K562 (cell line): Measurements from ENCODE around the gene STX3. TPM values are rescaled to one million over a fixed set of nuclear protein-coding genes. Genes with fewer than 3 reads are reported as not detected.
A peak's percentile ranks its signal among the peaks of the same experiment; 100 is the strongest.

Experiments
- ARID1B ChIP-seq: fragments of 450-650 bp; IDR thresholded peaks from 2 replicates; pipeline ENCODE4 v1.6.1; 2016; ENCODE audit warnings: antibody characterized with exemption, mild to moderate bottlenecking, inconsistent platforms
- CGGBP1 ChIP-seq: fragments of 250-450 bp; sonication (Bioruptor Pico); IDR thresholded peaks from 2 replicates; pipeline ENCODE4 v1.9.0; 2021; ENCODE audit warnings: mild to moderate bottlenecking
- CXXC5 ChIP-seq: fragments of 250-450 bp; sonication (Bioruptor Pico); IDR thresholded peaks from 2 replicates; pipeline ENCODE4 v1.8.0; 2022; ENCODE audit warnings: inconsistent platforms, mild to moderate bottlenecking, moderate library complexity
- DACH1 ChIP-seq: fragments of 450-650 bp; IDR thresholded peaks from 2 replicates; pipeline ENCODE4 v1.6.1; 2018; ENCODE audit not compliant: partially characterized antibody
- ELF4 ChIP-seq: fragments of 450-650 bp; formaldehyde crosslinking; IDR thresholded peaks from 2 replicates; pipeline ENCODE4 v1.4.0; 2022; ENCODE audit warnings: missing genetic modification characterization
- L3MBTL2 ChIP-seq: fragments of 450-650 bp; IDR thresholded peaks from 2 replicates; pipeline ENCODE4 v1.6.1; 2016; ENCODE audit warnings: mild to moderate bottlenecking, moderate library complexity
- MCM7 ChIP-seq, 2 experiments: fragments of 450-650 bp; IDR thresholded peaks; 2 replicates each; pipeline ENCODE4 v1.6.1; 2016 to 2018
- MTF1 ChIP-seq: fragments of 250-450 bp; sonication (Bioruptor Pico); IDR thresholded peaks from 2 replicates; pipeline ENCODE4 v1.9.0; 2021; ENCODE audit warnings: moderate library complexity, mild to moderate bottlenecking, inconsistent platforms, borderline replicate concordance
- NFIC ChIP-seq: fragments of 450-650 bp; IDR thresholded peaks from 2 replicates; pipeline ENCODE4 v1.6.1; 2017; ENCODE audit warnings: mild to moderate bottlenecking, inconsistent platforms
- NR2C1 ChIP-seq, 2 experiments: fragments of 450-650 bp; IDR thresholded peaks; 2 replicates each; pipeline ENCODE4 v1.6.1; 2017; ENCODE audit warnings: mild to moderate bottlenecking in 2 of 2, antibody characterized with exemption in 1 of 2, inconsistent platforms in 1 of 2, missing compliant biosample characterization in 1 of 2, missing genetic modification characterization in 1 of 2
- PHF21A ChIP-seq: fragments of 450-650 bp; IDR thresholded peaks from 2 replicates; pipeline ENCODE4 v1.6.1; 2017; ENCODE audit warnings: low read depth, borderline replicate concordance
- POU5F1 ChIP-seq: fragments of 150-350 bp; IDR thresholded peaks from 2 replicates; pipeline ENCODE4 v1.6.1; 2014; ENCODE audit warnings: borderline replicate concordance, low read length, low read depth, mild to moderate bottlenecking; ENCODE audit not compliant: partially characterized antibody
- RFX7 ChIP-seq: fragments of 250-450 bp; sonication (Bioruptor Pico); IDR thresholded peaks from 2 replicates; pipeline ENCODE4 v1.5.1; 2021; ENCODE audit warnings: mild to moderate bottlenecking
- SMARCA5 ChIP-seq: fragments of 450-650 bp; IDR thresholded peaks from 2 replicates; pipeline ENCODE4 v1.6.1; 2016
- SRSF7 ChIP-seq: fragments of 200-400 bp; formaldehyde crosslinking; optimal IDR thresholded peaks from 2 replicates; pipeline ENCODE3; 2017; ENCODE audit warnings: mild to moderate bottlenecking, low read depth, low read length
- TAF1 ChIP-seq: IDR thresholded peaks from 2 replicates; pipeline ENCODE4 v1.6.1; 2011; ENCODE audit warnings: mild to moderate bottlenecking, low read length, moderate library complexity; ENCODE audit not compliant: insufficient read depth, control insufficient read depth, severe bottlenecking; ENCODE audit errors: extremely low read depth
- TEAD2 ChIP-seq: fragments of 450-650 bp; IDR thresholded peaks from 2 replicates; pipeline ENCODE4 v1.6.1; 2016; ENCODE audit warnings: missing genetic modification characterization, control low read depth, missing compliant biosample characterization
- TFAM ChIP-seq: fragments of 250-450 bp; sonication (Bioruptor Pico); conservative IDR thresholded peaks from 2 replicates; pipeline ENCODE4 v1.5.0; 2021; ENCODE audit warnings: mild to moderate bottlenecking, moderate library complexity
- TRIM28 ChIP-seq: fragments of 450-650 bp; IDR thresholded peaks from 2 replicates; pipeline ENCODE4 v1.6.1; 2017
- TSHZ1 ChIP-seq: fragments of 250-450 bp; sonication (Bioruptor Pico); IDR thresholded peaks from 2 replicates; pipeline ENCODE4 v1.4.0; 2020; ENCODE audit warnings: mild to moderate bottlenecking, moderate library complexity
- ZBTB43 ChIP-seq: sonication (generic); formaldehyde crosslinking; IDR thresholded peaks from 2 replicates; pipeline ENCODE4 v1.8.0; 2023; ENCODE audit warnings: mild to moderate bottlenecking, missing genetic modification reagents
- ZC3H8 ChIP-seq: fragments of 450-650 bp; IDR thresholded peaks from 2 replicates; pipeline ENCODE4 v1.6.1; 2017
- ZNF324 ChIP-seq: fragments of 250-450 bp; sonication (Bioruptor Pico); IDR thresholded peaks from 2 replicates; pipeline ENCODE4 v1.4.0; 2020; ENCODE audit warnings: mild to moderate bottlenecking
- ZNF695 ChIP-seq: fragments of 450-650 bp; formaldehyde crosslinking; IDR thresholded peaks from 2 replicates; pipeline ENCODE4 v1.4.0; 2020; ENCODE audit warnings: mild to moderate bottlenecking, moderate library complexity
- polyA plus RNA-seq, 8 experiments: library from polyadenylated mRNA; depleted of rRNA in 4 of 8; stranded (reverse) in 5 of 8; unstranded in 3 of 8; fragments of >200 nt; fragmentation: Nextera tagmentation in 2 of 8; fragmentation: Illumina TruSeq in 1 of 8; extraction: Ambion mirVana in 2 of 8; extraction: Trizol in 1 of 8; gene quantifications; 2 replicates each; pipeline versions ENCODE4 v1.2.1 to v1.2.3, GENCODE V29; 2011 to 2014; ENCODE audit warnings: inconsistent platforms in 1 of 8, missing spikeins in 1 of 8
- total RNA-seq, 7 experiments: library from RNA; depleted of rRNA in 6 of 7; stranded (reverse); fragments of >200 nt in 6 of 7; fragmentation: Illumina TruSeq in 2 of 7; extraction: Trizol in 2 of 7; gene quantifications; 2 replicates each; pipeline versions ENCODE4 v1.2.1 to v1.2.3, GENCODE V29; 2011 to 2021; ENCODE audit warnings: low replicate concordance in 1 of 7
- TF ChIP-seq, protein P1 (sequence below): sonication (generic); formaldehyde crosslinking; IDR thresholded peaks from 2 replicates; pipeline ENCODE4 v1.8.0; 2022; ENCODE audit warnings: mild to moderate bottlenecking, missing genetic modification reagents

STX3 gene
- total and polyA plus RNA-seq, 9 of the 15 experiments (the other 6 are each of a cell fraction or from before 2014, with no cell fraction given): 12.0 to 91.6 (median 48.7) TPM

- TF ChIP-seq, protein P1, sequence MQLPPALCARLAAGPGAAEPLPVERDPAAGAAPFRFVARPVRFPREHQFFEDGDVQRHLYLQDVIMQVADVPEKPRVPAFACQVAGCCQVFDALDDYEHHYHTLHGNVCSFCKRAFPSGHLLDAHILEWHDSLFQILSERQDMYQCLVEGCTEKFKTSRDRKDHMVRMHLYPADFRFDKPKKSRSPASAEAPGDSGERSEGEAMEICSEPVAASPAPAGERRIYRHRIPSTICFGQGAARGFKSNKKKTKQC (CRISPR knock-in tag): no peak
- TF ChIP-seq SMARCA5: 0 out of 2 replicates have a peak, but pooled peaks have one; percentile 24
- TF ChIP-seq RFX7 (CRISPR knock-in tag): no peak
- TF ChIP-seq CGGBP1 (CRISPR knock-in tag): no peak
- TF ChIP-seq ZC3H8: no peak
- TF ChIP-seq TRIM28: no peak
- TF ChIP-seq POU5F1: no peak
- TF ChIP-seq ELF4 (CRISPR knock-in tag): no peak
- peak; percentile 20 for TF ChIP-seq TAF1
- no peak for TF ChIP-seq ZBTB43
- no peak for TF ChIP-seq TEAD2 (tag)
- TF ChIP-seq TSHZ1 (CRISPR knock-in tag): no peak
- TF ChIP-seq ZNF324 (CRISPR knock-in tag): no peak
- TF ChIP-seq NR2C1 (IDR thresholded peaks at IDR 0.05): peak; percentile 76
- peak; percentile 57 for TF ChIP-seq NR2C1 (tag; IDR thresholded peaks at IDR 0.05)
- no peak for TF ChIP-seq TFAM (CRISPR knock-in tag)
- peak; percentile 73 for TF ChIP-seq DACH1
- TF ChIP-seq PHF21A: no peak
- peak; percentile 71 for TF ChIP-seq ARID1B
- no peak for TF ChIP-seq MCM7 (IDR thresholded peaks at IDR 0.05)
- TF ChIP-seq MTF1 (CRISPR knock-in tag): no peak
- peak; percentile 79 for TF ChIP-seq NFIC
- TF ChIP-seq SRSF7: no peak
- TF ChIP-seq ZNF695 (CRISPR knock-in tag): no peak
- TF ChIP-seq L3MBTL2: no peak
- TF ChIP-seq CXXC5: 0 out of 2 replicates have a peak, but pooled peaks have one; percentile 2
These were observed 753 bp downstream of the STX3 start (continued) for GRCh38 chr11:59755701-59756557.
